HCT116 (cell line): ENCODE results near the gene WFDC8.

Experiments
- CTCF ChIP-seq, 3 experiments: fragments of 200-600 bp in 1 of 3; sonication (generic) in 1 of 3; IDR thresholded peaks in 2 of 3; conservative IDR thresholded peaks in 1 of 3; 2 replicates each; pipeline ENCODE4 v1.5.1; 2012 to 2017; ENCODE audit warnings: low read depth in 2 of 3, low read length in 2 of 3, antibody characterized with exemption in 1 of 3, borderline replicate concordance in 1 of 3, control low read depth in 1 of 3, mild to moderate bottlenecking in 1 of 3, mixed read lengths in 1 of 3, mixed run types in 1 of 3, moderate library complexity in 1 of 3; ENCODE audit not compliant: insufficient read depth in 1 of 3
- EZH2phosphoT487 ChIP-seq: fragments of 200-600 bp; IDR thresholded peaks from 2 replicates; pipeline ENCODE4 v1.6.1; 2018; ENCODE audit warnings: antibody characterized with exemption, borderline replicate concordance
- MAX ChIP-seq: IDR thresholded peaks from 2 replicates; pipeline ENCODE4 v1.6.1; 2012
- POLR2A ChIP-seq: IDR thresholded peaks from 2 replicates; pipeline ENCODE4 v1.7.0; 2011; ENCODE audit warnings: borderline replicate concordance; ENCODE audit not compliant: insufficient read depth, insufficient read length; ENCODE audit errors: extremely low read depth
- TCF7L2 ChIP-seq: IDR thresholded peaks from 2 replicates; pipeline ENCODE4 v1.7.0; 2011; ENCODE audit warnings: borderline replicate concordance, inconsistent platforms; ENCODE audit not compliant: insufficient read depth, insufficient read length; ENCODE audit errors: extremely low read depth

- TF ChIP-seq MAX (no peak), CTCF (IDR thresholded peaks at IDR 0.05 in 2 of 3, conservative IDR thresholded peaks at IDR 0.05 in 1 of 3; ENCODE audit: borderline replicate concordance in 1 of 3, insufficient read depth in 1 of 3, low read depth in 2 of 3, low read length in 2 of 3) (no peak), EZH2phosphoT487 (no peak), TCF7L2 (no peak), POLR2A (no peak)
These were observed 853 bp downstream of the WFDC8 start for GRCh38 chr20:45578231-45578630.
